ENCODE data around the gene ACVR2B. TPM values are rescaled to one million over a fixed set of nuclear protein-coding genes. Genes with fewer than 3 reads are reported as not detected.

ACVR2B gene
- total RNA-seq, 1 donor from 2014 or later, result 42.8 TPM

DNA sequence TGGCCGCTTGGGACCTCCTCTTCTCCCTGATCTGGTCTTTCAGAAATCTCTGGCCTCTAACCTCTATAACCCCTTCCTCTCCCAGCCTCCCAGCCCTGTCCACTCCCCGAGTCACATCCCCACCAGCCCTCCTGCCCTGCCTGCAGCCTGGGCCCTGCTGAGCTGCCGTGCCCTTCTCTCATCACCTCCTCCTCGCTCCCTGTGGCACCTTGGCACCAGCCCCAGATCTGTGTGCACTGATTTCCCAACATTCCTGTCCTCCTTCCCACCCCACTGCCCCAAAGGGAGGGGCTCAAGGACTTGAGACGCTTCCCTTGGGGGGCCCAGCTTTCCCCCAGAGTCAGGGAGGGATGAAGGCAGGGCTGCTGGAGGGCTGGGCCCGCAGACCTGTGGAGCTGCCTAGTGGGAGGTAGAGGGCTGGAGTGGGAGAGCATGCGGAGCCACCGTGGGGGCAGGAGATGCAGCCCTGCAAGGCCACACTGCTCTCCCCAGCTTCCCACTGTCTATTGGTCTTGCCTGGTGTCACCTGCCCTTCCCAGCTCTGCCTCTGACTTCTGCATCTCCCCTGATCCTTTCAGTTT is 85.2 kb downstream of the ACVR2B start:
- H3K4me3 Mint-ChIP-seq, result no peak overlapping the region
- H3K9me3 Mint-ChIP-seq, result no peaks in the 10 kb centered on the region
- H3K4me1 Mint-ChIP-seq (ENCODE audit: unreplicated experiment), result no peaks in the 10 kb centered on the region
- DNase-seq (ENCODE audit: extremely low spot score, unreplicated experiment), result no peak
- no peaks in the 10 kb centered on the region for H3K27me3 Mint-ChIP-seq
- H3K36me3 Mint-ChIP-seq, result peaks cover 9% of the 10 kb centered on the region
- TF ChIP-seq, protein P1, sequence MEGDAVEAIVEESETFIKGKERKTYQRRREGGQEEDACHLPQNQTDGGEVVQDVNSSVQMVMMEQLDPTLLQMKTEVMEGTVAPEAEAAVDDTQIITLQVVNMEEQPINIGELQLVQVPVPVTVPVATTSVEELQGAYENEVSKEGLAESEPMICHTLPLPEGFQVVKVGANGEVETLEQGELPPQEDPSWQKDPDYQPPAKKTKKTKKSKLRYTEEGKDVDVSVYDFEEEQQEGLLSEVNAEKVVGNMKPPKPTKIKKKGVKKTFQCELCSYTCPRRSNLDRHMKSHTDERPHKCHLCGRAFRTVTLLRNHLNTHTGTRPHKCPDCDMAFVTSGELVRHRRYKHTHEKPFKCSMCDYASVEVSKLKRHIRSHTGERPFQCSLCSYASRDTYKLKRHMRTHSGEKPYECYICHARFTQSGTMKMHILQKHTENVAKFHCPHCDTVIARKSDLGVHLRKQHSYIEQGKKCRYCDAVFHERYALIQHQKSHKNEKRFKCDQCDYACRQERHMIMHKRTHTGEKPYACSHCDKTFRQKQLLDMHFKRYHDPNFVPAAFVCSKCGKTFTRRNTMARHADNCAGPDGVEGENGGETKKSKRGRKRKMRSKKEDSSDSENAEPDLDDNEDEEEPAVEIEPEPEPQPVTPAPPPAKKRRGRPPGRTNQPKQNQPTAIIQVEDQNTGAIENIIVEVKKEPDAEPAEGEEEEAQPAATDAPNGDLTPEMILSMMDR (conservative IDR thresholded peaks at IDR 0.05), result no peak
- no peak overlapping the region for H3K27ac Mint-ChIP-seq

DNA sequence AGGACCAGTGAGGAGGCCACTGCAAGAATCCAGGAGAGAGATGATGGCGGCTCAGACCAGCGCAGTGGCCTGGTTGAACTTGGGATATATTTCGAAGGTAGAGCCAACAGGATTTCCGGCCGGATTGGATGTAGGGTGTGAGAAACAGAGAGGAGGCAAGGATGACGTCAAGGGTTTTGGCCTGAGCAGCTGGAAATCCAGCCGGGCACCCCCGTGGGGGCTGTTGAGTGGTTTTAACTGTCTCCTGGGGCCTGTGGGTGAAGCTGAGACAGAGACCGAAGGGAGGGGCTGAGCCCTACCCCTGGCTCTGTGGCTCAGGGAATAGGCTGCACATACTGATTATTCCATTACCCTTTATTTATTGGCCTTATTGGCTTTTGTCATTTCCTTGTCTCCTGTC is 88.1 kb downstream of the ACVR2B start:
- TF ChIP-seq, protein P1 (conservative IDR thresholded peaks at IDR 0.05), result no peak
- no peak for DNase-seq (ENCODE audit: extremely low spot score, unreplicated experiment)
- no peaks in the 10 kb centered on the region for H3K27me3 Mint-ChIP-seq
- H3K4me3 Mint-ChIP-seq, result no peak overlapping the region
- no peak overlapping the region for H3K27ac Mint-ChIP-seq
- H3K36me3 Mint-ChIP-seq, result no peaks in the 10 kb centered on the region
- no peaks in the 10 kb centered on the region for H3K4me1 Mint-ChIP-seq (ENCODE audit: unreplicated experiment)
- no peaks in the 10 kb centered on the region for H3K9me3 Mint-ChIP-seq

Other genes with a start within 250 kb of the ACVR2B start
- 0.60 and 0.79 TPM in 2 replicates for gene SLC22A13, start 188.1 kb upstream of the ACVR2B start, total RNA-seq (ENCODE audit: low replicate concordance)
- gene SLC22A14, start 171.6 kb upstream of the ACVR2B start, total RNA-seq (ENCODE audit: low replicate concordance), result 0.29 TPM in 1 of 2 replicates, not detected in the other
- gene XYLB, start 107.1 kb upstream of the ACVR2B start, total RNA-seq (ENCODE audit: low replicate concordance), result 7.3 and 10.2 TPM in 2 replicates
- gene EXOG, start 42.5 kb downstream of the ACVR2B start, total RNA-seq (ENCODE audit: low replicate concordance), result 6.7 and 16.8 TPM in 2 replicates
- 0.38 and 3.5 TPM in 2 replicates for gene SCN5A, start 195.8 kb downstream of the ACVR2B start, total RNA-seq (ENCODE audit: low replicate concordance)

Data from type B pancreatic cell (in vitro differentiated cells).